A673 (cell line): ENCODE results near the gene COLGALT1. TPM values are rescaled to one million over a fixed set of nuclear protein-coding genes. Genes with fewer than 3 reads are reported as not detected.

Experiments used
- BruUV-seq: library from RNA; stranded (reverse); fragments of 400-500 nt; replicated peaks from 2 replicates; lab custom pipeline; 2021; lab: Mats Ljungman, UMichigan
- CTCF ChIA-PET: fragments of 300-600 bp; sonication (Branson Sonifier 250); formaldehyde crosslinking; loops from one replicate; lab custom pipeline; 2022; ENCODE audit warnings: antibody characterized with exemption; lab: Charles Lee
- POLR2A ChIA-PET: fragments of 300-600 bp; sonication (Branson Sonifier 250); formaldehyde crosslinking; loops from one replicate; lab custom pipeline; 2022; ENCODE audit warnings: antibody characterized with exemption; ENCODE audit not compliant: low non-redundant PET; lab: Charles Lee
- DNase-seq: peaks from one replicate; pipeline ENCODE4 v3.0.0-alpha.2; 2015; ENCODE audit warnings: low spot score
- H3K27ac ChIP-seq: fragments of 200-600 bp; sonication (generic); 2 replicates; pipeline ENCODE4 v1.5.1; 2016; ENCODE audit warnings: mixed run types, low read depth, mild to moderate bottlenecking, mixed read lengths, antibody characterized with exemption, low read length; ENCODE audit not compliant: poor library complexity, severe bottlenecking
- H3K27me3 ChIP-seq: fragments of 200-600 bp; sonication (generic); replicated peaks from 2 replicates; pipeline ENCODE4 v1.6.1; 2017; ENCODE audit warnings: mixed run types, low read depth, mild to moderate bottlenecking, mixed read lengths, antibody characterized with exemption, low read length; ENCODE audit not compliant: insufficient read depth, poor library complexity
- H3K36me3 ChIP-seq: fragments of 200-600 bp; sonication (generic); 2 replicates; pipeline ENCODE4 v1.6.1; 2016; ENCODE audit warnings: mixed run types, mild to moderate bottlenecking, mixed read lengths, antibody characterized with exemption, low read length; ENCODE audit not compliant: insufficient read depth, poor library complexity, severe bottlenecking
- H3K4me1 ChIP-seq: fragments of 200-600 bp; sonication (generic); 2 replicates; pipeline ENCODE4 v1.6.1; 2017; ENCODE audit warnings: mixed run types, mild to moderate bottlenecking, mixed read lengths, antibody characterized with exemption, low read length; ENCODE audit not compliant: insufficient read depth, poor library complexity, severe bottlenecking
- H3K4me3 ChIP-seq: fragments of 200-600 bp; sonication (generic); 2 replicates; pipeline ENCODE4 v1.5.1; 2016; ENCODE audit warnings: low read depth, mixed run types, mild to moderate bottlenecking, mixed read lengths, low read length; ENCODE audit not compliant: poor library complexity, severe bottlenecking
- H3K9me3 ChIP-seq: fragments of 200-600 bp; sonication (generic); 2 replicates; pipeline ENCODE4 v1.6.1; 2016; ENCODE audit warnings: mixed run types, low read depth, mild to moderate bottlenecking, mixed read lengths, antibody characterized with exemption, low read length; ENCODE audit not compliant: poor library complexity, severe bottlenecking
- EZH2 ChIP-seq: fragments of 200-600 bp; sonication (generic); IDR thresholded peaks from 2 replicates; pipeline ENCODE4 v1.6.1; 2017; ENCODE audit warnings: borderline replicate concordance, low read depth, mild to moderate bottlenecking, mixed read lengths, antibody characterized with exemption, low read length; ENCODE audit not compliant: poor library complexity, severe bottlenecking
- intact Hi-C: fragments of 100-400 bp; cut with micrococcal nuclease; formaldehyde crosslinking; loops from one replicate; pipeline ENCODE4 v1.10.0; 2022; ENCODE audit not compliant: unreplicated experiment
- total RNA-seq: library from RNA; stranded (reverse); gene quantifications from 2 replicates; pipeline ENCODE4 v1.2.3, GENCODE V29; 2021
- TF ChIP-seq, protein P1 (sequence below): fragments of 300-800, 200-600 bp; sonication (generic); conservative IDR thresholded peaks from 2 replicates; pipeline ENCODE4 v1.5.1; 2017; ENCODE audit warnings: low read depth, mild to moderate bottlenecking, antibody characterized with exemption, low read length, moderate library complexity, mixed read lengths

COLGALT1 gene
- total RNA-seq, 1 experiment from 2014 or later, result 91.3 TPM

DNA sequence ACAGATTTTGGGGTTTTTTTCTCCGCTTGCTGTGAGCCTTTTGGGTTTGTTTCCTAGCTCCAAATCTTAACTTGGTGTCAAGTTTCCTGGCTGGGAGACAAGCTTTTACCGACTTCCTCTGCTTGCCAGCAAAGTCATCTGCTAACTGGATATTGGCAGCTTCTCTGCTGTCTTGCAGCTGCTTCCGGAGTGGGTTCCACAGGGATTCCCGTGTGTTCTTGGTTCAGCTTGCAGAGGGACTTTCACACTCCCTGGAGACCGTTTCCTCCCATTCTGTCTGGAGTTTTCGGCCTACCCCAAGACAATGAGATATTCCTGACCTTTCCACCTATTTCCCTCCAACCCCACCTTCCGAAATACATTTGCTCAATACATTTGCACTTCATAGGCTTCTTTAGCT is 2.2 kb upstream of the COLGALT1 start:
- H3K4me1 ChIP-seq, result peaks cover 23% of the 10 kb centered on the region
- CTCF ChIA-PET, result interaction anchor here (0.5 to 1.2 kb wide), 3 partner anchors 21 to 128 kb away, joined by 3 to 8 read pairs (median 4); no protein-coding TSS in a partner anchor

DNA sequence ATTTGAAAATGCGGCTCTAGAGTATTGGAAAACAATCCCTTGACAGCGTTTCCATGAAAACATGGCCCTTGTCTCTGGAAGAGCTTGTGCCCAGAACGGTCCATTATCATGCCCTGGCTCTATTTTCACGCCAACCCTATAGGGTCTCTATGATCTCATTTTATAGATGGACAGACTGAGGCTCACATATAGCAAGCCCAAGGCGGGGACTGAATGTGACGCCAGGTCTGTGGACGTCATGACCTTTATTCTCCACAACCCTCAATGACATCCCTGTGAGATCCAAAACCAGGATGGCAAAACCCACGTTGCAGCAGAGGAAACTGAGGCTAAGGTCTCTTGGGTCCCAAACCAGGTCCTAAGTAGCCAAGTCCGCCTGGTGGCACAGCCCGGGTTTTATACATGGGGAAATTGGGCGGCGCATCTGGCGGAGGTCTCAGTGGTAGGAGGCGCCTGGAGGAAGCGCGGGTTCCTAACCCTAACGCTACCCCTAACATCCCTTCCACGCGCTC is 425 bp upstream of the COLGALT1 start:
- H3K4me1 ChIP-seq, result peaks cover 23% of the 10 kb centered on the region
- peak overlapping the region; percentile 85 for H3K27ac ChIP-seq
- POLR2A ChIA-PET, result no interaction called here
- no peaks in the 10 kb centered on the region for H3K9me3 ChIP-seq
- intact Hi-C loops, result no loop called here
- H3K27me3 ChIP-seq, result no peaks in the 10 kb centered on the region
- peak overlapping the region; percentile 69 for H3K4me3 ChIP-seq
- no peak for DNase-seq
- no TSS peak for BruUV-seq
- no peak for TF ChIP-seq EZH2
- TF ChIP-seq, protein P1, sequence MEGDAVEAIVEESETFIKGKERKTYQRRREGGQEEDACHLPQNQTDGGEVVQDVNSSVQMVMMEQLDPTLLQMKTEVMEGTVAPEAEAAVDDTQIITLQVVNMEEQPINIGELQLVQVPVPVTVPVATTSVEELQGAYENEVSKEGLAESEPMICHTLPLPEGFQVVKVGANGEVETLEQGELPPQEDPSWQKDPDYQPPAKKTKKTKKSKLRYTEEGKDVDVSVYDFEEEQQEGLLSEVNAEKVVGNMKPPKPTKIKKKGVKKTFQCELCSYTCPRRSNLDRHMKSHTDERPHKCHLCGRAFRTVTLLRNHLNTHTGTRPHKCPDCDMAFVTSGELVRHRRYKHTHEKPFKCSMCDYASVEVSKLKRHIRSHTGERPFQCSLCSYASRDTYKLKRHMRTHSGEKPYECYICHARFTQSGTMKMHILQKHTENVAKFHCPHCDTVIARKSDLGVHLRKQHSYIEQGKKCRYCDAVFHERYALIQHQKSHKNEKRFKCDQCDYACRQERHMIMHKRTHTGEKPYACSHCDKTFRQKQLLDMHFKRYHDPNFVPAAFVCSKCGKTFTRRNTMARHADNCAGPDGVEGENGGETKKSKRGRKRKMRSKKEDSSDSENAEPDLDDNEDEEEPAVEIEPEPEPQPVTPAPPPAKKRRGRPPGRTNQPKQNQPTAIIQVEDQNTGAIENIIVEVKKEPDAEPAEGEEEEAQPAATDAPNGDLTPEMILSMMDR, result no peak
- CTCF ChIA-PET, result no interaction called here
- peaks cover 26% of the 10 kb centered on the region for H3K36me3 ChIP-seq

More for the DNA sequence above, 2.2 kb upstream of the COLGALT1 start:
- peak; percentile 97 for DNase-seq
- H3K36me3 ChIP-seq, result peaks cover 10% of the 10 kb centered on the region
- POLR2A ChIA-PET, result no interaction called here
- intact Hi-C loops, result no loop called here
- no TSS peak for BruUV-seq
- TF ChIP-seq, protein P1, result no peak
- TF ChIP-seq EZH2, result no peak
- no peaks in the 10 kb centered on the region for H3K27me3 ChIP-seq
- H3K27ac ChIP-seq, result peak overlapping the region; percentile 93
- H3K9me3 ChIP-seq, result no peaks in the 10 kb centered on the region
- peak overlapping the region; percentile 17 for H3K4me3 ChIP-seq

DNA sequence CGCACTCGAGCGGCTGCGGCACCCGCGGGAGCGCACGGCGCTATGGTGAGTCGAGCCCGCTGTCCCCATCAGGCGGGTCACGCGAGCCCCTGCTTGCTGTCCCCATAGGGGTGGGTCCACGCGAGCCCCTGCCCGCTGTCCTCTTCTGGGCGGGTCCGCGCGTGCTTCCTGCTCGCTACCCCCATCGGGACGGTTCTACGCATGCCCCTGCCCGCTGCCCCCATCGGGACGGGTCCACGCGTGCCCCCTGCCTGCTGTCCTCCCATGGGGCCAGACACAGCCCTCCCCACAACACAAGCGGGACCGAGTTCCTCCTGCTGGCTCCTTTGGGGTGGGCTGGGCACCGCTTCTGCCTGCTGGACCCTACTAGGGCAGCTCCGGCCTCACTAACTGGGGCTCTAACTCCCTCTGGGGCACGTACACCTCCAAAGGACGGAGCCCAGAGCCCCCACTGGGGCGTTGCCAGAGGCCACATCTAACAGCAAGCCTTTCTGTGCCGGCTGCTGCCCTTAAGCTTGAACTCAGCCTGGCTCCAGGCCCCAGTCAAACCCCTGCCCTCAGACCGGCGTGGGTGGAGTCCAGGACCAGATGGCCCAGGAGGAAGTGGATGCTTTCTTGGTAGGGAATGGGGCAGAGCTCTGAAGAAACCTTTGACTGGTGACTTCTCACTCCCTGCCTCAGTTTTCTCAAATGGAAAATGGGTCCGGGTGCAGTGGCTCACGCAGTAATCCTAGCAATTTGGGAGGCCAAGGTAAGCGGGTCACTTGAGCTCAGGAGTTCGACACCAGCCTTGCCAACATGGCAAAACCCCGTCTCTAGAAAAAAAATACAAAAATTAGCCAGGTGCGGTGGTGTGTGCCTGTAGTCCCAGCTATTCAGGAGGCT is 722 bp downstream of the COLGALT1 start:
- Histone ChIP-seq H3K4me1 (peaks cover 23% of the 10 kb centered on the region), H3K4me3 (peak overlapping the region; percentile 69), H3K9me3 (no peaks in the 10 kb centered on the region), H3K27ac (peak overlapping the region; percentile 85), H3K36me3 (peaks cover 35% of the 10 kb centered on the region), H3K27me3 (no peaks in the 10 kb centered on the region)
- ChIA-PET POLR2A (no interaction called here), CTCF (no interaction called here)
- BruUV-seq, result no TSS peak
- TF ChIP-seq EZH2, result no peak
- TF ChIP-seq, protein P1, result no peak
- DNase-seq, result no peak
- intact Hi-C loops, result no loop called here
